T1000 (cell line): ENCODE data around the gene YES1.
"Not testable (repeated sequence)": the region's sequence is repeated elsewhere in the genome, so short reads cannot be mapped to it uniquely, and the experiment has no call there.

ENCODE experiments used
- DNase-seq: peaks from one replicate; lab custom pipeline; 2025; ENCODE audit warnings: mixed read lengths; lab: John Stamatoyannopoulos, UW

YES1 gene

GRCh38 chr18:820591-821165 is 8.6 kb upstream of the YES1 start:
- no peak for DNase-seq

- DNase-seq: no peak
Observed at GRCh38 chr18:816869-817268, 4.8 kb upstream of the YES1 start.

- DNase-seq: no peak
Observed at GRCh38 chr18:816088-816653, 4.1 kb upstream of the YES1 start.

- no peak for DNase-seq
Observed at GRCh38 chr18:815353-815752, 3.3 kb upstream of the YES1 start.

- no peak for DNase-seq
Observed at GRCh38 chr18:814300-815084, 2.5 kb upstream of the YES1 start.

- no peak for DNase-seq
Observed at GRCh38 chr18:813172-814071, 1.4 kb upstream of the YES1 start.

GRCh38 chr18:812376-813171 is 532 bp upstream of the YES1 start:
- peak; percentile 44 for DNase-seq

GRCh38 chr18:811182-811891 is 705 bp downstream of the YES1 start:
- no peak for DNase-seq

GRCh38 chr18:809985-810642 is 1.9 kb downstream of the YES1 start:
- no peak for DNase-seq

- not testable (repeated sequence) for DNase-seq
Observed at GRCh38 chr18:809228-809627, 2.8 kb downstream of the YES1 start.

- no peak for DNase-seq
Observed at GRCh38 chr18:808502-808901, 3.5 kb downstream of the YES1 start.

- no peak for DNase-seq
Observed at GRCh38 chr18:808086-808485, 4.0 kb downstream of the YES1 start.

- DNase-seq: no peak
Observed at GRCh38 chr18:805755-806110, 6.3 kb downstream of the YES1 start.

- DNase-seq: no peak
Observed at GRCh38 chr18:805008-805754, 6.9 kb downstream of the YES1 start.

- no peak for DNase-seq
Observed at GRCh38 chr18:801137-801536, 10.9 kb downstream of the YES1 start.

- DNase-seq: no peak
Observed at GRCh38 chr18:799943-800342, 12.1 kb downstream of the YES1 start.

GRCh38 chr18:795383-795782 is 16.7 kb downstream of the YES1 start:
- DNase-seq: not testable (repeated sequence)

- DNase-seq: no peak
Observed at GRCh38 chr18:789397-789796, 22.6 kb downstream of the YES1 start.

- no peak for DNase-seq
Observed at GRCh38 chr18:785242-785641, 26.8 kb downstream of the YES1 start.
